Renal cortex interstitium (tissue), 11 donors: ENCODE results near the gene ADGRG6. TPM values are rescaled to one million over a fixed set of nuclear protein-coding genes. Genes with fewer than 3 reads are reported as not detected.
A peak's percentile ranks its signal among the peaks of the same experiment; 100 is the strongest.

Experiments used
- DNase-seq, 11 donors: peaks; one replicate each; pipeline ENCODE4 v3.0.0-alpha.2; 2013; ENCODE audit warnings: low read depth in 9 of 11, low spot score in 4 of 11; ENCODE audit errors: extremely low read depth in 1 of 11
- polyA plus RNA-seq, 3 donors: library from polyadenylated mRNA; unstranded; fragments of 120-200 nt; gene quantifications; one replicate each; pipeline ENCODE4 v1.2.1, GENCODE V29; 2013; ENCODE audit not compliant: insufficient read length in 3 of 3

Gene ADGRG6
- polyA plus RNA-seq, 3 donors: 24.1 to 28.4 (median 27.4) TPM

GRCh38 chr6:142359271-142359960 is 57.6 kb downstream of the ADGRG6 start:
- no peak for DNase-seq

- DNase-seq: no peak
Measured at GRCh38 chr6:142361345-142361744, 59.5 kb downstream of the ADGRG6 start.

GRCh38 chr6:142361779-142362750 is 60.3 kb downstream of the ADGRG6 start:
- peak in 1 of 11 donors; percentile 33 for DNase-seq

GRCh38 chr6:142367061-142367460 is 65.3 kb downstream of the ADGRG6 start:
- no peak for DNase-seq

- no peak for DNase-seq
Measured at GRCh38 chr6:142367501-142368018, 65.8 kb downstream of the ADGRG6 start.

- DNase-seq: no peak
Measured at GRCh38 chr6:142369266-142369665, 67.5 kb downstream of the ADGRG6 start.

GRCh38 chr6:142372348-142372747 is 70.5 kb downstream of the ADGRG6 start:
- no peak for DNase-seq

- DNase-seq: no peak
Measured at GRCh38 chr6:142373268-142374090, 71.7 kb downstream of the ADGRG6 start.

GRCh38 chr6:142374091-142374770 is 72.4 kb downstream of the ADGRG6 start:
- no peak for DNase-seq

GRCh38 chr6:142374965-142375733 is 73.3 kb downstream of the ADGRG6 start:
- peak in 8 of 11 donors; percentile 21 to 75 (median 45) for DNase-seq

- DNase-seq: no peak
Measured at GRCh38 chr6:142376115-142376514, 74.3 kb downstream of the ADGRG6 start.

GRCh38 chr6:142376800-142377496 is 75.1 kb downstream of the ADGRG6 start:
- no peak for DNase-seq

- DNase-seq: no peak
Measured at GRCh38 chr6:142377497-142377848, 75.7 kb downstream of the ADGRG6 start.

- peak in 5 of 11 donors; percentile 19 to 43 (median 31) for DNase-seq
Measured at GRCh38 chr6:142378138-142378875, 76.5 kb downstream of the ADGRG6 start.

- no peak for DNase-seq
Measured at GRCh38 chr6:142380626-142381025, 78.8 kb downstream of the ADGRG6 start.

- DNase-seq: no peak
Measured at GRCh38 chr6:142381181-142381580, 79.4 kb downstream of the ADGRG6 start.
